IgD-negative memory B cell (primary cell): ENCODE data around the gene TASOR. TPM values are rescaled to one million over a fixed set of nuclear protein-coding genes. Genes with fewer than 3 reads are reported as not detected.

Source experiments
- H3K27ac Mint-ChIP-seq, 3 donors: one replicate each; pipeline ENCODE4 v1.8.0; 2020 to 2022; ENCODE audit warnings: mild to moderate bottlenecking in 3 of 3, mixed read lengths in 3 of 3, moderate library complexity in 1 of 3
- H3K27me3 Mint-ChIP-seq: one replicate; pipeline ENCODE4 v1.8.0; 2021; ENCODE audit warnings: mixed read lengths
- H3K36me3 Mint-ChIP-seq: one replicate; pipeline ENCODE4 v1.8.0; 2020; ENCODE audit warnings: mild to moderate bottlenecking, mixed read lengths
- H3K4me1 Mint-ChIP-seq, 3 donors: one replicate each; pipeline ENCODE4 v1.8.0; 2020 to 2022; ENCODE audit warnings: mixed read lengths in 3 of 3, mild to moderate bottlenecking in 1 of 3
- H3K4me3 Mint-ChIP-seq, 4 donors: one replicate each; pipeline ENCODE4 v1.8.0; 2020 to 2022; ENCODE audit warnings: mild to moderate bottlenecking in 4 of 4, mixed read lengths in 4 of 4, moderate library complexity in 3 of 4
- H3K9me3 Mint-ChIP-seq, 3 donors: one replicate each; pipeline ENCODE4 v1.8.0; 2020 to 2021; ENCODE audit warnings: mixed read lengths in 3 of 3, mild to moderate bottlenecking in 1 of 3
- polyA plus RNA-seq: library from polyadenylated mRNA; unstranded; fragments of 300-500 nt; fragmentation: Illumina TruSeq; gene quantifications from one replicate; pipeline ENCODE4 v1.2.3, GENCODE V29; 2021

Gene TASOR
- polyA plus RNA-seq, 1 donor from 2014 or later = 32.3 TPM

GRCh38 chr3:56655709-56656108 lies 27.4 kb downstream of the TASOR start:
- Mint-ChIP-seq H3K4me1 (peaks cover 3 to 13% (median 12%) of the 10 kb centered on the region in 3 donors), H3K4me3 (no peak overlapping the region), H3K9me3 (peaks cover 0 to 2% (median 0%) of the 10 kb centered on the region in 3 donors)

GRCh38 chr3:56654460-56654859 lies 28.6 kb downstream of the TASOR start:
- Mint-ChIP-seq H3K27me3 (no peaks in the 10 kb centered on the region), H3K27ac (peak overlapping the region in 1 of 3 donors; percentile 44), H3K36me3 (peaks cover 9% of the 10 kb centered on the region), H3K9me3 (peaks cover 0 to 2% (median 0%) of the 10 kb centered on the region in 3 donors), H3K4me3 (no peak overlapping the region), H3K4me1 (peaks cover 7 to 15% (median 13%) of the 10 kb centered on the region in 3 donors)

More at GRCh38 chr3:56655709-56656108, 27.4 kb downstream of the TASOR start:
- H3K36me3 Mint-ChIP-seq = peaks cover 11% of the 10 kb centered on the region
- no peaks in the 10 kb centered on the region for H3K27me3 Mint-ChIP-seq
- no peak overlapping the region for H3K27ac Mint-ChIP-seq

GRCh38 chr3:56645407-56645806 lies 37.7 kb downstream of the TASOR start:
- Mint-ChIP-seq H3K36me3 (peaks cover 2% of the 10 kb centered on the region), H3K27ac (no peak overlapping the region), H3K27me3 (no peaks in the 10 kb centered on the region), H3K4me1 (peaks cover 7 to 23% (median 16%) of the 10 kb centered on the region in 3 donors), H3K9me3 (no peaks in the 10 kb centered on the region), H3K4me3 (no peak overlapping the region)

GRCh38 chr3:56633602-56634535 lies 49.2 kb downstream of the TASOR start:
- Mint-ChIP-seq H3K36me3 (peaks cover 3% of the 10 kb centered on the region), H3K4me3 (no peak overlapping the region), H3K9me3 (no peaks in the 10 kb centered on the region), H3K4me1 (peaks cover 0 to 3% (median 2%) of the 10 kb centered on the region in 3 donors), H3K27me3 (no peaks in the 10 kb centered on the region), H3K27ac (peak overlapping the region in 1 of 3 donors; percentile 78)

Other genes starting within 250 kb of the TASOR start
- gene ERC2, start 214.8 kb downstream of the TASOR start, polyA plus RNA-seq = not detected
- 20.9 TPM for gene CCDC66, start 126.1 kb downstream of the TASOR start, polyA plus RNA-seq
- gene ARHGEF3, start 118.7 kb upstream of the TASOR start, polyA plus RNA-seq = 39.1 TPM